H1 (cell line): ENCODE data around the gene ARSB. TPM values are rescaled to one million over a fixed set of nuclear protein-coding genes. Genes with fewer than 3 reads are reported as not detected.

Experiments
- ASH2L ChIP-seq: fragments of 200-600, 300-600 bp; sonication (generic); IDR thresholded peaks from one replicate; pipeline ENCODE4 v1.7.1; 2017; ENCODE audit warnings: low read length
- ATF2 ChIP-seq: IDR thresholded peaks from 2 replicates; pipeline ENCODE4 v1.6.1; 2012; ENCODE audit warnings: low read length, inconsistent platforms
- CEBPB ChIP-seq: IDR thresholded peaks from 2 replicates; pipeline ENCODE4 v1.6.1; 2012; ENCODE audit warnings: low read depth, low read length
- HDAC2 ChIP-seq, 2 experiments: fragments of 300-600 bp in 1 of 2; sonication (generic) in 1 of 2; IDR thresholded peaks; 2 replicates each; pipeline ENCODE4 v1.6.1; 2011 to 2012; ENCODE audit warnings: low read depth in 2 of 2, low read length in 2 of 2, mild to moderate bottlenecking in 2 of 2, moderate library complexity in 2 of 2, borderline replicate concordance in 1 of 2, inconsistent platforms in 1 of 2
- PHF8 ChIP-seq: fragments of 200-600 bp; sonication (generic); conservative IDR thresholded peaks from 2 replicates; pipeline ENCODE4 v1.7.1; 2012; ENCODE audit warnings: low read depth, mild to moderate bottlenecking, inconsistent platforms, low read length, moderate library complexity
- POLR2A ChIP-seq, 2 experiments: IDR thresholded peaks; 1 replicate in 1 of 2; 2 replicates in 1 of 2; pipeline ENCODE4 v1.6.1; 2011; ENCODE audit warnings: low read depth in 2 of 2, low read length in 2 of 2, mild to moderate bottlenecking in 2 of 2; ENCODE audit errors: control extremely low read depth in 1 of 2
- TAF7 ChIP-seq: optimal IDR thresholded peaks from 2 replicates; pipeline ENCODE3; 2011; ENCODE audit warnings: low read depth, mild to moderate bottlenecking, inconsistent platforms, low read length, moderate library complexity, borderline replicate concordance
- polyA plus RNA-seq, 7 experiments: library from polyadenylated mRNA; depleted of rRNA in 3 of 7; stranded (reverse) in 5 of 7; unstranded in 2 of 7; fragments of >200 nt in 5 of 7; fragments of 200-250 nt in 2 of 7; gene quantifications; 1 replicate in 5 of 7; 2 replicates in 1 of 7; 4 replicates in 1 of 7; pipeline versions ENCODE4 v1.2.1 to v1.2.3, GENCODE V29; 2011 to 2013; ENCODE audit warnings: missing spikeins in 2 of 7, mixed read lengths in 2 of 7
- total RNA-seq: library from RNA; stranded (reverse); fragmentation: NEBNext Ultra II Directional; extraction: Animal tissue kit (Norgen Biotek cat#: 25700); gene quantifications from 2 replicates; pipeline ENCODE4 v1.2.1, GENCODE V29; 2021

ARSB gene
- total and polyA plus RNA-seq, 2 of the 8 experiments (the other 6 are each of a cell fraction or from before 2014, with no cell fraction given) = 6.4 to 13.9 TPM

GRCh38 chr5:78893940-78894677 is 91.0 kb downstream of the ARSB start (continued):
- TF ChIP-seq HDAC2 (IDR thresholded peaks at IDR 0.05; ENCODE audit: borderline replicate concordance in 1 of 2, low read depth in 2 of 2, low read length in 2 of 2) (no peak), PHF8 (no peak), CEBPB (no peak), ATF2 (no peak), POLR2A (IDR thresholded peaks at IDR 0.05; ENCODE audit: control extremely low read depth in 1 of 2, low read depth in 2 of 2, low read length in 2 of 2) (no peak), ASH2L (no peak), TAF7 (no peak)
